ENCODE measurements around the gene PCDHA2.
"Not testable (repeated sequence)": the region's sequence is repeated elsewhere in the genome, so short reads cannot be mapped to it uniquely, and the experiment has no call there.

PCDHA2 gene

GRCh38 chr5:140821375-140822280 lies 27.0 kb downstream of the PCDHA2 start, which contains the start of gene PCDHA5:
Gene PCDHA5, plus strand, starts transcription at chr5:140821613.
- DNase-seq (ENCODE audit: low read depth): no peak

GRCh38 chr5:140822281-140822629 lies 27.6 kb downstream of the PCDHA2 start:
- no peak for DNase-seq (ENCODE audit: low read depth)

- not testable (repeated sequence) for DNase-seq (ENCODE audit: low read depth)
Observed at GRCh38 chr5:140822969-140823368, 28.3 kb downstream of the PCDHA2 start.

GRCh38 chr5:140823475-140823874 lies 28.8 kb downstream of the PCDHA2 start:
- no peak for DNase-seq (ENCODE audit: low read depth)

- DNase-seq (ENCODE audit: low read depth): no peak
Observed at GRCh38 chr5:140827704-140828361, 33.2 kb downstream of the PCDHA2 start, which contains the start of gene PCDHA6. Gene PCDHA6, plus strand, starts transcription at chr5:140827960. Its CDS starts 132 bp downstream, at chr5:140828092.

- no peak for DNase-seq (ENCODE audit: low read depth)
Observed at GRCh38 chr5:140828362-140828737, 33.7 kb downstream of the PCDHA2 start.

- DNase-seq (ENCODE audit: low read depth): not testable (repeated sequence)
Observed at GRCh38 chr5:140829511-140830501, 35.2 kb downstream of the PCDHA2 start.

GRCh38 chr5:140833993-140834392 lies 39.3 kb downstream of the PCDHA2 start, which contains the start of gene PCDHA7:
Gene PCDHA7, plus strand, starts transcription at chr5:140834269. Its CDS starts 115 bp downstream, at chr5:140834384.
- DNase-seq (ENCODE audit: low read depth): no peak

- DNase-seq (ENCODE audit: low read depth): not testable (repeated sequence)
Observed at GRCh38 chr5:140834439-140835008, 39.9 kb downstream of the PCDHA2 start.

- no peak for DNase-seq (ENCODE audit: low read depth)
Observed at GRCh38 chr5:140835622-140836510, 41.2 kb downstream of the PCDHA2 start.

- no peak for DNase-seq (ENCODE audit: low read depth)
Observed at GRCh38 chr5:140840978-140841962, 46.6 kb downstream of the PCDHA2 start, which contains the start of gene PCDHA8. Gene PCDHA8, plus strand, starts transcription at chr5:140841187. Its CDS starts 135 bp downstream, at chr5:140841322.

- DNase-seq (ENCODE audit: low read depth): no peak
Observed at GRCh38 chr5:140842798-140843733, 48.4 kb downstream of the PCDHA2 start.

Measured in activated gamma-delta T cell treated with anti-CD3 and anti-CD28 coated beads, Interleukin-2, amount 50 U/mL, for 16 hours (primary cell).